Measurements from ENCODE around the gene KRT24.

GRCh38 chr17:40734018-40734417 lies 30.5 kb upstream of the KRT24 start:
- no peak for TF ChIP-seq CTCF (IDR thresholded peaks at IDR 0.05; ENCODE audit: extremely low read depth in 1 of 2, insufficient read depth in 1 of 2, low read depth in 1 of 2, low read length in 2 of 2)
- TF ChIP-seq JUN (IDR thresholded peaks at IDR 0.05; ENCODE audit: borderline replicate concordance, insufficient read depth, insufficient read length, low read depth): no peak
- no peak for TF ChIP-seq EZH2 (IDR thresholded peaks at IDR 0.05; ENCODE audit: borderline replicate concordance, low read depth, low read length, severe bottlenecking)
- no peak for TF ChIP-seq GATA2 (IDR thresholded peaks at IDR 0.05; ENCODE audit: insufficient read depth, insufficient read length, low read depth, low read length)
- no peak for TF ChIP-seq MAX (IDR thresholded peaks at IDR 0.05; ENCODE audit: insufficient read depth, insufficient read length)
- no peak for TF ChIP-seq MYC (IDR thresholded peaks at IDR 0.05; ENCODE audit: low read depth, low read length)
- TF ChIP-seq POLR2AphosphoS5 (IDR thresholded peaks at IDR 0.05; ENCODE audit: insufficient read depth, low read depth, low read length): no peak
- TF ChIP-seq POLR2A (IDR thresholded peaks at IDR 0.05; ENCODE audit: low read depth, low read length): no peak

All from endothelial cell of umbilical vein (primary cell).